ENCODE results near the gene HDAC4. TPM values are rescaled to one million over a fixed set of nuclear protein-coding genes. Genes with fewer than 3 reads are reported as not detected.

Gene HDAC4
- total and polyA plus RNA-seq, 2 of the 8 experiments (the other 6 are each of a cell fraction or from before 2014, with no cell fraction given) = 15.4 to 31.5 TPM

DNA sequence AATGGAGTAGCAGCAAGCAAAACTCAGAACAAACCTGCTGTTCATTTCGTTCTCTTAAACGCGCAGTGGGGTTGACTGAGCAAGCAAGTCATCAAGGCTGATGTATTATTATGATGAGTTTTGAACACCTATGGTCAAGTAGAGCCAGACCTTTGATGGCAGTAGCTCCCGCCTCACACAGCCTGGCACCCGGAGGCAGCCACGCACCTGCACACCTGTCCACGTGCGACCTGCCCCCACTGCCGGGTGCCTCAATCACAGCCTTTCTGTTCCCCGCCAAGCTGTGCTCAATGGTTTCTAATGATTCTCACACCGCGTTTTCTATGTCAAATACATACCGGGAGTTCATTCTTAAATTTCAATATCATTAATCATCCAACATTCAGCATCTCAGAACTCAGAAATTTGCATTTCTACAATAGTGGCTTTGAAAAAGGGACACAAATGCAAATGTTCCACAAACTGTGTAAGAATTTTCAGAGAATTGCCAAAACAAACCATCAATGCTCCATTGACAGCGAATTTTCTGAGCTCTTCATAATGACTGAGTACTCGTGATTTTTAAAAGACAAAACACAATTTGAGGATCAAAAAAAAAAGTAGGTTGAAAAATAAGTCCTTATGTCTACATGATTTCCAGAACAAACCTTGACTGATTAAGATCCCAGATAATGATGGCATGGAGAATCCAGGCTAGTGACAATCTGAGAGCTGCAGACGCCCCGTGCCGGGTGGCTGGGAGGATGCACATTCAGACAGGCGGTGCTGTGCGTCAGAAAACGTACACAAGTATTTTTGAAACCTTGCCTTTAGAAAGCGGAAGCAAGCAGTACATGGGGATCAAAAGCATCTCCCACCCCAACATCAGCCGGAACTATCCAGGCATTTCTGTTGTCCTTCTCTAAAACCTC, 56.6 kb downstream of the HDAC4 start:
- H4K20me1 ChIP-seq (replicated peaks in 1 of 2; ENCODE audit: control insufficient read depth in 1 of 2, insufficient read depth in 2 of 2, low read length in 2 of 2) = peaks cover 16 to 34% of the 10 kb centered on the region in 2 experiments
- DNase-seq (ENCODE audit: low read depth in 1 of 2, low spot score in 2 of 2) = no peak
- no peak overlapping the region; the same call in 1 of the 2 replicates for H2AK5ac ChIP-seq (ENCODE audit: low read depth, low read length)
- no peak overlapping the region for H3K4ac ChIP-seq (replicated peaks; ENCODE audit: insufficient read length, low read depth, low read length)
- H3K4me2 ChIP-seq (ENCODE audit: insufficient read depth in 1 of 2, low read depth in 2 of 2, low read length in 2 of 2) = no peak overlapping the region
- H3K27ac ChIP-seq (ENCODE audit: low read depth, low read length) = no peak overlapping the region
- H4K91ac ChIP-seq (replicated peaks; ENCODE audit: insufficient read length, low read length) = no peak overlapping the region
- CTCF ChIA-PET (ENCODE audit: partially characterized antibody) = no interaction called here
- peaks cover 16% of the 10 kb centered on the region; the same call in 1 of the 2 replicates for H3K23me2 ChIP-seq (ENCODE audit: low read depth, low read length)
- H3K36me3 ChIP-seq (ENCODE audit: control insufficient read depth in 2 of 4, insufficient read depth in 4 of 4, low read length in 3 of 4) = no peaks in the 10 kb centered on the region; a peak in 1 of 8 replicates
- H2BK15ac ChIP-seq (ENCODE audit: low read length) = no peak overlapping the region
- H4K8ac ChIP-seq (ENCODE audit: extremely low read depth, insufficient read depth, low read length) = no peak overlapping the region
- H3K14ac ChIP-seq (ENCODE audit: insufficient read length) = no peak overlapping the region
- H3K79me2 ChIP-seq (ENCODE audit: control insufficient read depth in 1 of 2, insufficient read depth in 2 of 2, low read length in 2 of 2) = peaks cover 21 to 95% of the 10 kb centered on the region in 2 experiments
- H2BK12ac ChIP-seq (ENCODE audit: low read depth, low read length) = no peak overlapping the region
- peaks cover 0 to 3% (median 0%) of the 10 kb centered on the region in 4 experiments; a peak in 2 of 7 replicates for H3K4me1 ChIP-seq (replicated peaks in 1 of 4; ENCODE audit: control insufficient read depth in 3 of 4, insufficient read depth in 4 of 4, low read length in 3 of 4)
- no peak overlapping the region for H2AFZ ChIP-seq (ENCODE audit: low read length)
- no peak overlapping the region for H3K4me3 ChIP-seq (ENCODE audit: extremely low read depth in 1 of 4, insufficient read depth in 2 of 4, low read depth in 3 of 4, low read length in 4 of 4)
- H3K79me1 ChIP-seq (ENCODE audit: low read depth, low read length) = peaks cover 43% of the 10 kb centered on the region
- no peak overlapping the region for H2BK120ac ChIP-seq (replicated peaks; ENCODE audit: low read depth, low read length)
- no peak overlapping the region; the same call in 1 of the 2 replicates for H2BK5ac ChIP-seq (ENCODE audit: low read depth, low read length)
- no peak overlapping the region for H3K23ac ChIP-seq (ENCODE audit: insufficient read length)
- H3K27me3 ChIP-seq (replicated peaks in 1 of 4; ENCODE audit: control insufficient read depth in 3 of 4, extremely low read depth in 1 of 4, insufficient read depth in 3 of 4, low read length in 3 of 4) = no peaks in the 10 kb centered on the region
- no peak overlapping the region for H3K9ac ChIP-seq (replicated peaks in 1 of 4; ENCODE audit: extremely low read depth in 1 of 4, low read depth in 3 of 4, low read length in 3 of 4)
- no peak overlapping the region for H4K5ac ChIP-seq (ENCODE audit: insufficient read length, low read depth, low read length)
- POLR2A ChIA-PET (ENCODE audit: partially characterized antibody) = no interaction called here
- H2BK20ac ChIP-seq (ENCODE audit: low read length) = no peak overlapping the region
- 90% methylated on average over 23 of the region's 23 CpGs; no CpG with 5 or more reads in 1 of the 2 experiments for WGBS, 2 experiments (ENCODE audit: extremely low coverage in 1 of 2, insufficient coverage in 1 of 2, insufficient read length in 1 of 2, insufficient replicate concordance in 2 of 2, low coverage in 1 of 2, low lambda C conversion rate in 2 of 2, missing lambda C conversion rate in 1 of 2)
- FAIRE-seq = no peak
- H3K9me3 ChIP-seq (ENCODE audit: insufficient read depth in 2 of 2, low read depth in 1 of 2, low read length in 1 of 2) = no peaks in the 10 kb centered on the region
- H3K18ac ChIP-seq (ENCODE audit: extremely low read depth, low read length) = no peak overlapping the region
- no peak overlapping the region for H3K56ac ChIP-seq (replicated peaks; ENCODE audit: insufficient read length, low read depth, low read length)

All from H1 (cell line).